ENCODE measurements around the gene KIF3A.

DNA sequence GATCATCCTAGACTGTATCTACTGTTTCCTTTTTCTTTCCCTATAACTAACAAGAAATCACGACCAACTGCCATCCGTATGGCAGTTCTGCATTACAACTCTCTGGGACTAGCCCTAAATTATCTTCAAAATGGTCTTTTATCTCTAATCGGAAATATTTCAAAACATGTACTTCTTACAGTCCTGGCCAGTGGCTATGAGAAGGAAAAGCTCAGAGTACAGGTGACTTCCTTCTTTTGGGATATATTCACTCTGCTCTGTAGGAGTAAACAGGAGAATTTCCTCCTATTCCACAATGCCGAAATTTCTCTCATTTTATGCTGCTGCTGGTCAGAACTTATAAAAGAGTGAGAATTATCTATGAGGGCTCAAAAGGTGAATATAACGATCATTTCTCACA is 41.5 kb upstream of the KIF3A start:
- TF ChIP-seq CREB5 (CRISPR knock-in tag; IDR thresholded peaks at IDR 0.05; ENCODE audit: low read depth) (no peak), ZC3H10 (CRISPR knock-in tag; IDR thresholded peaks at IDR 0.05) (no peak), ZFP3 (CRISPR knock-in tag; IDR thresholded peaks at IDR 0.05) (no peak), TCF4 (CRISPR knock-in tag; IDR thresholded peaks at IDR 0.05; ENCODE audit: borderline replicate concordance) (no peak), TOX (CRISPR knock-in tag; IDR thresholded peaks at IDR 0.05; ENCODE audit: borderline replicate concordance) (no peak), RARB (CRISPR knock-in tag; IDR thresholded peaks at IDR 0.05) (no peak), ZFP30 (CRISPR knock-in tag; IDR thresholded peaks at IDR 0.05) (no peak), BACH2 (CRISPR knock-in tag; IDR thresholded peaks at IDR 0.05; ENCODE audit: borderline replicate concordance) (no peak), PPARA (CRISPR knock-in tag; IDR thresholded peaks at IDR 0.05; ENCODE audit: borderline replicate concordance) (no peak), GLIS3 (CRISPR knock-in tag; IDR thresholded peaks at IDR 0.05) (no peak), ISL1 (CRISPR knock-in tag; IDR thresholded peaks at IDR 0.05) (no peak)
- TF ChIP-seq, protein P1, sequence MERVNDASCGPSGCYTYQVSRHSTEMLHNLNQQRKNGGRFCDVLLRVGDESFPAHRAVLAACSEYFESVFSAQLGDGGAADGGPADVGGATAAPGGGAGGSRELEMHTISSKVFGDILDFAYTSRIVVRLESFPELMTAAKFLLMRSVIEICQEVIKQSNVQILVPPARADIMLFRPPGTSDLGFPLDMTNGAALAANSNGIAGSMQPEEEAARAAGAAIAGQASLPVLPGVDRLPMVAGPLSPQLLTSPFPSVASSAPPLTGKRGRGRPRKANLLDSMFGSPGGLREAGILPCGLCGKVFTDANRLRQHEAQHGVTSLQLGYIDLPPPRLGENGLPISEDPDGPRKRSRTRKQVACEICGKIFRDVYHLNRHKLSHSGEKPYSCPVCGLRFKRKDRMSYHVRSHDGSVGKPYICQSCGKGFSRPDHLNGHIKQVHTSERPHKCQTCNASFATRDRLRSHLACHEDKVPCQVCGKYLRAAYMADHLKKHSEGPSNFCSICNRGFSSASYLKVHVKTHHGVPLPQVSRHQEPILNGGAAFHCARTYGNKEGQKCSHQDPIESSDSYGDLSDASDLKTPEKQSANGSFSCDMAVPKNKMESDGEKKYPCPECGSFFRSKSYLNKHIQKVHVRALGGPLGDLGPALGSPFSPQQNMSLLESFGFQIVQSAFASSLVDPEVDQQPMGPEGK (CRISPR knock-in tag; IDR thresholded peaks at IDR 0.05; ENCODE audit: borderline replicate concordance): no peak
- TF ChIP-seq, protein P2, sequence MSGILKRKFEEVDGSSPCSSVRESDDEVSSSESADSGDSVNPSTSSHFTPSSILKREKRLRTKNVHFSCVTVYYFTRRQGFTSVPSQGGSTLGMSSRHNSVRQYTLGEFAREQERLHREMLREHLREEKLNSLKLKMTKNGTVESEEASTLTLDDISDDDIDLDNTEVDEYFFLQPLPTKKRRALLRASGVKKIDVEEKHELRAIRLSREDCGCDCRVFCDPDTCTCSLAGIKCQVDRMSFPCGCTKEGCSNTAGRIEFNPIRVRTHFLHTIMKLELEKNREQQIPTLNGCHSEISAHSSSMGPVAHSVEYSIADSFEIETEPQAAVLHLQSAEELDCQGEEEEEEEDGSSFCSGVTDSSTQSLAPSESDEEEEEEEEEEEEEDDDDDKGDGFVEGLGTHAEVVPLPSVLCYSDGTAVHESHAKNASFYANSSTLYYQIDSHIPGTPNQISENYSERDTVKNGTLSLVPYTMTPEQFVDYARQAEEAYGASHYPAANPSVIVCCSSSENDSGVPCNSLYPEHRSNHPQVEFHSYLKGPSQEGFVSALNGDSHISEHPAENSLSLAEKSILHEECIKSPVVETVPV (CRISPR knock-in tag; IDR thresholded peaks at IDR 0.05): no peak
- TF ChIP-seq, protein P3, sequence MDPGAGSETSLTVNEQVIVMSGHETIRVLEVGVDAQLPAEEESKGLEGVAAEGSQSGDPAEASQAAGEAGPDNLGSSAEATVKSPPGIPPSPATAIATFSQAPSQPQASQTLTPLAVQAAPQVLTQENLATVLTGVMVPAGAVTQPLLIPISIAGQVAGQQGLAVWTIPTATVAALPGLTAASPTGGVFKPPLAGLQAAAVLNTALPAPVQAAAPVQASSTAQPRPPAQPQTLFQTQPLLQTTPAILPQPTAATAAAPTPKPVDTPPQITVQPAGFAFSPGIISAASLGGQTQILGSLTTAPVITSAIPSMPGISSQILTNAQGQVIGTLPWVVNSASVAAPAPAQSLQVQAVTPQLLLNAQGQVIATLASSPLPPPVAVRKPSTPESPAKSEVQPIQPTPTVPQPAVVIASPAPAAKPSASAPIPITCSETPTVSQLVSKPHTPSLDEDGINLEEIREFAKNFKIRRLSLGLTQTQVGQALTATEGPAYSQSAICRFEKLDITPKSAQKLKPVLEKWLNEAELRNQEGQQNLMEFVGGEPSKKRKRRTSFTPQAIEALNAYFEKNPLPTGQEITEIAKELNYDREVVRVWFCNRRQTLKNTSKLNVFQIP (CRISPR knock-in tag; IDR thresholded peaks at IDR 0.05; ENCODE audit: borderline replicate concordance, low read depth): no peak

All from SK-N-SH treated with all-trans-retinoic acid at 6 μM for 48 hours (cell line).